GM12891 (cell line): Measurements from ENCODE around the gene SLC10A7.

Experiments used
- POLR2A ChIP-seq: IDR thresholded peaks from 2 replicates; pipeline ENCODE4 v1.6.1; 2011; ENCODE audit warnings: low read depth, low read length, control low read depth
- POLR2AphosphoS5 ChIP-seq: IDR thresholded peaks from 2 replicates; pipeline ENCODE4 v1.6.1; 2011; ENCODE audit warnings: low read depth, low read length, control low read depth
- POU2F2 ChIP-seq: IDR thresholded peaks from 2 replicates; pipeline ENCODE4 v1.6.1; 2011; ENCODE audit warnings: low read depth, mild to moderate bottlenecking, control low read depth, low read length, moderate library complexity
- SPI1 ChIP-seq: IDR thresholded peaks from 2 replicates; pipeline ENCODE4 v1.6.1; 2011; ENCODE audit warnings: low read depth, low read length, control low read depth
- TAF1 ChIP-seq: IDR thresholded peaks from 2 replicates; pipeline ENCODE4 v1.6.1; 2011; ENCODE audit warnings: low read depth, low read length, control low read depth

GRCh38 chr4:146490106-146490505, 31.6 kb downstream of the SLC10A7 start:
- TF ChIP-seq TAF1 (no peak), POLR2A (no peak), POLR2AphosphoS5 (no peak), POU2F2 (no peak), SPI1 (no peak)
